Measurements from ENCODE around the gene EMID1.

The EMID1 gene

DNA sequence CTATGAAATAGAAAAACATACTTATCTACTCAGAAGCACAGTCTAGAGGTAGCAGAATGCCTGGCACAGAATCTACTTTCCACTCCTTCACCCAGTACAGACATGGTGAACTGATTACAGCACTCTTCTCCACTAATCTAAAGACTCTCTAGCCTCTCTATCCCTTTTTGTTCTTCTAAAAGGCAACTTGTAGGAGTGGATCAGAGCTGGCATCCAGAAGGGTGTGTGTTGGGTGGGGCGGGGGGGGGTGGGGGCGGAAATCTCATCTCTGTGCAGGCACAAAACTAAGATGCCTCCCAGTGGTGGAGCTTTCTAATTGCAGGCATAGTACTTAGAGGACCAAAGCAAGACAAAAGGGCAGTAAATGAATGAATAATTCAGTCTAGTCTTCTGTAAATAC, 11.5 kb upstream of the EMID1 start:
- no peak overlapping the region for H3K4me3 ChIP-seq (ENCODE audit: low read depth in 1 of 5, low read length in 5 of 5)
- H3K9me3 ChIP-seq (ENCODE audit: control insufficient read depth in 5 of 5, low read length in 5 of 5): peaks cover 0 to 2% (median 0%) of the 10 kb centered on the region in 5 donors
- H3K27ac ChIP-seq (ENCODE audit: low read depth, low read length): no peak overlapping the region
- no peaks in the 10 kb centered on the region for H3K27me3 ChIP-seq (ENCODE audit: control insufficient read depth in 5 of 5, insufficient read depth in 4 of 5, low read length in 5 of 5)
- no peak overlapping the region for H3K9ac ChIP-seq (ENCODE audit: low read length in 5 of 5)
- peaks cover 0 to 4% (median 0%) of the 10 kb centered on the region in 5 donors for H3K4me1 ChIP-seq (ENCODE audit: control insufficient read depth in 5 of 5, insufficient read depth in 5 of 5, low read length in 5 of 5)
- no peaks in the 10 kb centered on the region for H3K36me3 ChIP-seq (ENCODE audit: control insufficient read depth in 5 of 5, insufficient read depth in 5 of 5, low read length in 5 of 5)

DNA sequence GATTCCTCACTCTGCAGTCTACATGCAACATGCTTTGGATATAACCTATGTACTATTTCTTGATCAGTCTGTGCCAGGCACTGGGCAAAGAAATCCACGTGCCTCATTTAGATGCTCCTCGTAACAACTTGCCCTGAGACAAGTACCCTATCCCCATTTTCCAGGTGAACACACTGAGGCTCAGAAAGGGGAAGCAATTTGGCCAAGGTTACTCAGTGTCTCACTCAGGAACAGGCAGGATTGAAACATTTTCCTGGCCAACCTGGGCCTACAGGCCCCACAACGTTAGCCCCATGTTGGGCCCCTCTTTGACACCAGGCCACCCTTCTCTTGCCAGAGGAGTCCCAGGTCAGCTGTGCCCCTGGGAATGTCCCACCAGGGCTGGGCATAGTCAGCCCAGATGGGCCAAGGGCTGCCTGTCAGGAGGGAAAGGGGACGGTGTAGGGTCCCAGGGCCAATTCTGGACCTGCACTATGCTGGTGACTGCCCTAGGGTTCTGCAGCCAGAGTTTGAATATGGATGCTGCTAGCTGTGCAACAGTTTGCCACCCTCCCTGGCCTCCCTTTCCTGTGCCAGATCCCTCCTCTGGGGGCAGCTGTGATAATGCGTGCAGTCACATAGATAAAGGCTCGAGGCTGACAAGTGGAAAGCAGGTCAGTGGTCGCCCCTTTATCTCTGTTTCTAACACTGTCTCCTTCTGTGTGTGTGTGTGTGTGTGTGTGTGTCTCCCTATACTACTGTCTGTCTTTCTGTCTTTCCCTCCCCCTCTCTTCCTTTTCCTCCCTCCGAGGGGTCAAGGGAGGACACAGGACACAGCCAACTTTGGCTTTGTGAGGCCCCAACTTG, 10.4 kb upstream of the EMID1 start:
- H3K27me3 ChIP-seq (ENCODE audit: control insufficient read depth in 5 of 5, insufficient read depth in 4 of 5, low read length in 5 of 5): no peaks in the 10 kb centered on the region
- H3K4me3 ChIP-seq (ENCODE audit: low read depth in 1 of 5, low read length in 5 of 5): no peak overlapping the region
- no peaks in the 10 kb centered on the region for H3K36me3 ChIP-seq (ENCODE audit: control insufficient read depth in 5 of 5, insufficient read depth in 5 of 5, low read length in 5 of 5)
- H3K9ac ChIP-seq (ENCODE audit: low read length in 5 of 5): no peak overlapping the region
- H3K27ac ChIP-seq (ENCODE audit: low read depth, low read length): no peak overlapping the region
- H3K9me3 ChIP-seq (ENCODE audit: control insufficient read depth in 5 of 5, low read length in 5 of 5): peaks cover 0 to 2% (median 0%) of the 10 kb centered on the region in 5 donors
- peaks cover 0 to 4% (median 0%) of the 10 kb centered on the region in 5 donors for H3K4me1 ChIP-seq (ENCODE audit: control insufficient read depth in 5 of 5, insufficient read depth in 5 of 5, low read length in 5 of 5)

- no peaks in the 10 kb centered on the region for H3K27me3 ChIP-seq (ENCODE audit: control insufficient read depth in 5 of 5, insufficient read depth in 4 of 5, low read length in 5 of 5)
- H3K4me1 ChIP-seq (ENCODE audit: control insufficient read depth in 5 of 5, insufficient read depth in 5 of 5, low read length in 5 of 5): peaks cover 0 to 4% (median 0%) of the 10 kb centered on the region in 5 donors
- H3K27ac ChIP-seq (ENCODE audit: low read depth, low read length): no peak overlapping the region
- H3K36me3 ChIP-seq (ENCODE audit: control insufficient read depth in 5 of 5, insufficient read depth in 5 of 5, low read length in 5 of 5): no peaks in the 10 kb centered on the region
- peaks cover 0 to 2% (median 0%) of the 10 kb centered on the region in 5 donors for H3K9me3 ChIP-seq (ENCODE audit: control insufficient read depth in 5 of 5, low read length in 5 of 5)
- no peak overlapping the region for H3K4me3 ChIP-seq (ENCODE audit: low read depth in 1 of 5, low read length in 5 of 5)
- no peak overlapping the region for H3K9ac ChIP-seq (ENCODE audit: low read length in 5 of 5)
These were observed 9.6 kb upstream of the EMID1 start for GRCh38 chr22:29195964-29196666.

- Histone ChIP-seq H3K27ac (ENCODE audit: low read depth, low read length) (no peak overlapping the region), H3K36me3 (ENCODE audit: control insufficient read depth in 5 of 5, insufficient read depth in 5 of 5, low read length in 5 of 5) (no peaks in the 10 kb centered on the region), H3K9ac (ENCODE audit: low read length in 5 of 5) (no peak overlapping the region), H3K4me3 (ENCODE audit: low read depth in 1 of 5, low read length in 5 of 5) (no peak overlapping the region), H3K27me3 (ENCODE audit: control insufficient read depth in 5 of 5, insufficient read depth in 4 of 5, low read length in 5 of 5) (no peaks in the 10 kb centered on the region), H3K9me3 (ENCODE audit: control insufficient read depth in 5 of 5, low read length in 5 of 5) (peaks cover 0 to 2% (median 0%) of the 10 kb centered on the region in 5 donors), H3K4me1 (ENCODE audit: control insufficient read depth in 5 of 5, insufficient read depth in 5 of 5, low read length in 5 of 5) (peaks cover 0 to 9% (median 7%) of the 10 kb centered on the region in 5 donors)
These were observed 8.6 kb upstream of the EMID1 start for GRCh38 chr22:29197096-29197495.

DNA sequence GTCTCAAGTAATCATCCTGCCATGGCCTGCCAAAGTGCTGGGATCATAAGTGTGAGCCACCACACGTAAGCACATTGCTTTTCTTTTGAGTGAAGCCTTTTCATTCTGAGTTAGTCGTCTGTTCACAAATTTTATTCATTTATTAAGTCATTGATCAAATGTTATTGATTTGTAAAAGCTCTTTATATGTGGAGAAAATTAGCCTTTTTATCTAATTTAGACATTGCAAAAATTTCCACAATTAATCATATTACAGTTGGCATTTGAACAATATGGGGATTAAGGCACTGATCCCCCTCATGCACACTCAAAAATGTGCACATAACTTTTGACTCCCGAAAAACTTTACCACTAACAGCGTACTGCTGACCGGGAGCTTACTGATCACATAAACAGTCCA, 7.5 kb upstream of the EMID1 start:
- Histone ChIP-seq H3K4me3 (ENCODE audit: low read depth in 1 of 5, low read length in 5 of 5) (no peak overlapping the region), H3K4me1 (ENCODE audit: control insufficient read depth in 5 of 5, insufficient read depth in 5 of 5, low read length in 5 of 5) (peaks cover 0 to 20% (median 15%) of the 10 kb centered on the region in 5 donors)

GRCh38 chr22:29199702-29200400, 5.8 kb upstream of the EMID1 start:
- Histone ChIP-seq H3K27me3 (ENCODE audit: control insufficient read depth in 5 of 5, insufficient read depth in 4 of 5, low read length in 5 of 5) (no peaks in the 10 kb centered on the region), H3K9me3 (ENCODE audit: control insufficient read depth in 5 of 5, low read length in 5 of 5) (no peaks in the 10 kb centered on the region), H3K36me3 (ENCODE audit: control insufficient read depth in 5 of 5, insufficient read depth in 5 of 5, low read length in 5 of 5) (no peaks in the 10 kb centered on the region), H3K9ac (ENCODE audit: low read length in 5 of 5) (no peak overlapping the region), H3K4me1 (ENCODE audit: control insufficient read depth in 5 of 5, insufficient read depth in 5 of 5, low read length in 5 of 5) (peaks cover 0 to 24% (median 15%) of the 10 kb centered on the region in 5 donors), H3K27ac (ENCODE audit: low read depth, low read length) (no peak overlapping the region), H3K4me3 (ENCODE audit: low read depth in 1 of 5, low read length in 5 of 5) (no peak overlapping the region)

More for the DNA sequence above, 7.5 kb upstream of the EMID1 start:
- H3K27ac ChIP-seq (ENCODE audit: low read depth, low read length): no peak overlapping the region
- H3K9me3 ChIP-seq (ENCODE audit: control insufficient read depth in 5 of 5, low read length in 5 of 5): peaks cover 0 to 2% (median 0%) of the 10 kb centered on the region in 5 donors
- no peaks in the 10 kb centered on the region for H3K36me3 ChIP-seq (ENCODE audit: control insufficient read depth in 5 of 5, insufficient read depth in 5 of 5, low read length in 5 of 5)
- no peaks in the 10 kb centered on the region for H3K27me3 ChIP-seq (ENCODE audit: control insufficient read depth in 5 of 5, insufficient read depth in 4 of 5, low read length in 5 of 5)
- no peak overlapping the region for H3K9ac ChIP-seq (ENCODE audit: low read length in 5 of 5)

GRCh38 chr22:29200901-29201300, 4.8 kb upstream of the EMID1 start:
- H3K9me3 ChIP-seq (ENCODE audit: control insufficient read depth in 5 of 5, low read length in 5 of 5): no peaks in the 10 kb centered on the region
- H3K4me1 ChIP-seq (ENCODE audit: control insufficient read depth in 5 of 5, insufficient read depth in 5 of 5, low read length in 5 of 5): peaks cover 0 to 31% (median 19%) of the 10 kb centered on the region in 5 donors
- H3K27me3 ChIP-seq (ENCODE audit: control insufficient read depth in 5 of 5, insufficient read depth in 4 of 5, low read length in 5 of 5): no peaks in the 10 kb centered on the region
- no peaks in the 10 kb centered on the region for H3K36me3 ChIP-seq (ENCODE audit: control insufficient read depth in 5 of 5, insufficient read depth in 5 of 5, low read length in 5 of 5)
- H3K9ac ChIP-seq (ENCODE audit: low read length in 5 of 5): no peak overlapping the region
- no peak overlapping the region for H3K4me3 ChIP-seq (ENCODE audit: low read depth in 1 of 5, low read length in 5 of 5)
- H3K27ac ChIP-seq (ENCODE audit: low read depth, low read length): no peak overlapping the region

DNA sequence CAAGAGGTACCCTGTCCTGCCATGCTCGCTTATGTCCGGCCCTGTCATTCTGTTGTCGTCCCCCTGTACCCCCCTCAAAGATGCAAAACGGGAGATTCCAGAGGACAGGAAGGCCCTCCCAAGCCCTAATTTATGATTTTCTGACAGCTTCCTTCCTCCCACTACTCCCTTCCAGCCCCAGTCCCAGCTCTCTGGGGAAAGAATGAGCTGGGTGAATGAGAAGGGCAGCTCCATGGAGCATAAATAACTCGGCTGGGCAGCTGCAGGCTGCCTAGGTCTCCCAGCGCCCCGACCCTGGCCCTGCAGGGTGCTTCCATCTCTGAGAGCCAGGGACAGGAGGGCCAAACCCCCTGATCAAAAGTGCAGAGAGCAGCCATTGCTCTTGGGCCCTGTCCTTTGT, 3.9 kb upstream of the EMID1 start:
- Histone ChIP-seq H3K4me1 (ENCODE audit: control insufficient read depth in 5 of 5, insufficient read depth in 5 of 5, low read length in 5 of 5) (peaks cover 0 to 38% (median 25%) of the 10 kb centered on the region in 5 donors), H3K9me3 (ENCODE audit: control insufficient read depth in 5 of 5, low read length in 5 of 5) (no peaks in the 10 kb centered on the region), H3K4me3 (ENCODE audit: low read depth in 1 of 5, low read length in 5 of 5) (no peak overlapping the region), H3K9ac (ENCODE audit: low read length in 5 of 5) (no peak overlapping the region), H3K27me3 (ENCODE audit: control insufficient read depth in 5 of 5, insufficient read depth in 4 of 5, low read length in 5 of 5) (peaks cover 0 to 8% (median 6%) of the 10 kb centered on the region in 5 donors), H3K36me3 (ENCODE audit: control insufficient read depth in 5 of 5, insufficient read depth in 5 of 5, low read length in 5 of 5) (no peaks in the 10 kb centered on the region), H3K27ac (ENCODE audit: low read depth, low read length) (no peak overlapping the region)

DNA sequence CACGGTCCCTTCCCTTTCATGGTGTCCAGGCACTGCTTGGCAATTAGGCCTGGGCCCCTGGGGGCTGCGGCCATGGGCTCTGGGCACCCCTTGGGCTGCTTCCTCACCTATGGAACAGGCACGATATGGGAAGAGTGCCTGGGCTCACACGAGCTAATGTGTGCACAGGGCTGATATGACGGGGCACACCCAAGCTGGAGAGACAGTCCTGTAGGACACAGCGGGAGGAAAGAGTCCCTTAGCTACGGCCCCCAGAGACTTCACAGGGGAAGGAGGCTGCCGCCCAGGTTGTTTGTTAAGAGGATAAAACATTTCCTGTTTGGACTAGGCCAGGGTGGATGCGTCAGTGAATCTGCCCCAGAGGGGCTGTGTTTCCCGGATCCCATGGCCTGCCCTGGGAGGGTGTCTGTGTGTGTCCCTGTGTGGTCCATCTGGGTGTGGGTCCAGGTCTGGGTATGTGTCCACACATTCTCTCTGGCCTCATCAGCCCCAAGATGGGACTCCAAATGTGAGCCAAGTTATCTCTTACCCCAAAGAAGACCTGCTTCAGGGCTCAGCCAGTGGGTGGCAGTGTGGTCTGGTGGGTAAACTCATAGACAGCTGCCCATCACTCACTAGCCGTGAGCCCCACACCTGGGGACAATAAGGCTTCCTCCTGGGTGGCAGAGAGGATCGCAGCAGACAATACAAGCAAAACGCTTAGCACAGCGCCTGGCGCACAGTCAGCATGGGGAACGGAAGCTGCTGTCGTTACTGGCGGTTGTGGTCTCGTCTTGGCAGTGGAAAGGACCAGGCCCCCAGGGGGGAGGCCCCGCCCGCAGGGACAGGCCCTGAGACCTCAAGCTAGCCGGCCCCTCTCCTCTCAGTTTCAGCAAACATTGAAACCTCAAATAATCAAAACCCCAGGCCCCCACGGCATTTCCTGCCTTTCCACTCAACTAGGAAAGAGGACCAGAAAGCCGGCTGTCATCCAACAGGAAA, 3.2 kb upstream of the EMID1 start:
- peaks cover 0 to 38% (median 25%) of the 10 kb centered on the region in 5 donors for H3K4me1 ChIP-seq (ENCODE audit: control insufficient read depth in 5 of 5, insufficient read depth in 5 of 5, low read length in 5 of 5)
- H3K9me3 ChIP-seq (ENCODE audit: control insufficient read depth in 5 of 5, low read length in 5 of 5): no peaks in the 10 kb centered on the region
- H3K36me3 ChIP-seq (ENCODE audit: control insufficient read depth in 5 of 5, insufficient read depth in 5 of 5, low read length in 5 of 5): no peaks in the 10 kb centered on the region
- H3K27ac ChIP-seq (ENCODE audit: low read depth, low read length): no peak overlapping the region
- H3K27me3 ChIP-seq (ENCODE audit: control insufficient read depth in 5 of 5, insufficient read depth in 4 of 5, low read length in 5 of 5): peaks cover 0 to 9% (median 6%) of the 10 kb centered on the region in 5 donors
- H3K4me3 ChIP-seq (ENCODE audit: low read depth in 1 of 5, low read length in 5 of 5): no peak overlapping the region
- H3K9ac ChIP-seq (ENCODE audit: low read length in 5 of 5): peak overlapping the region in 1 of 5 donors; percentile 36

Measured in subcutaneous abdominal adipose tissue (tissue), 5 donors.